HCT116 (cell line): Measurements from ENCODE around the gene SMG9. TPM values are rescaled to one million over a fixed set of nuclear protein-coding genes. Genes with fewer than 3 reads are reported as not detected.
A peak's percentile ranks its signal among the peaks of the same experiment; 100 is the strongest.

Experiments used
- ATAC-seq: fragments of 200-7000 bp; cut with Tn5 transposase; 2 replicates; pipeline ENCODE4 v1.9.1; 2020; ENCODE audit warnings: mild to moderate bottlenecking, moderate library complexity
- BruUV-seq: library from RNA; stranded (reverse); fragments of 400-500 nt; replicated peaks from 2 replicates; lab custom pipeline; 2021; lab: Mats Ljungman, UMichigan
- CTCF ChIA-PET: fragments of 300-600 bp; sonication (Branson Sonifier 250); formaldehyde crosslinking; loops from one replicate; lab custom pipeline; 2021; ENCODE audit warnings: antibody characterized with exemption; lab: Charles Lee
- POLR2A ChIA-PET: fragments of 300-600, 350-600 bp; sonication (Branson Sonifier 250); formaldehyde crosslinking; loops from one replicate; lab custom pipeline; 2021; ENCODE audit warnings: antibody characterized with exemption; lab: Charles Lee
- RAD21 ChIA-PET, 2 experiments: fragments of 300-600 bp; sonication (Branson Sonifier 250); formaldehyde crosslinking; loops; one replicate each; lab custom pipeline; 2023; ENCODE audit warnings: low total read pairs in 2 of 2; ENCODE audit not compliant: uncharacterized antibody in 2 of 2, unreplicated experiment in 2 of 2, low non-redundant PET in 1 of 2; lab: Charles Lee
- DNase-seq: peaks from one replicate; pipeline ENCODE4 v3.0.0-alpha.2; 2010; ENCODE audit warnings: low read depth, low spot score
- H2AFZ ChIP-seq: fragments of 200-600 bp; shearing (Covaris generic), sonication (generic); 2 replicates; pipeline ENCODE4 v1.6.1; 2017; ENCODE audit warnings: low read depth, mixed run types, mixed read lengths, antibody characterized with exemption, low read length; ENCODE audit not compliant: poor library complexity, severe bottlenecking
- H3K27ac ChIP-seq: 2 replicates; pipeline ENCODE4 v1.5.1; 2012; ENCODE audit warnings: low read depth, low read length
- H3K27me3 ChIP-seq: fragments of 200-600 bp; sonication (generic); 2 replicates; pipeline ENCODE4 v1.6.1; 2016; ENCODE audit warnings: mixed run types, low read length, mixed read lengths; ENCODE audit not compliant: insufficient read depth
- H3K36me3 ChIP-seq, 2 experiments: fragments of 200-500 bp in 1 of 2; fragments of 200-600 bp in 1 of 2; sonication (Bioruptor generic) in 1 of 2; sonication (generic) in 1 of 2; 2 replicates each; pipeline versions ENCODE4 v1.5.1 to v1.6.1; 2014 to 2016; ENCODE audit warnings: low read length in 2 of 2, inconsistent platforms in 1 of 2, mixed read lengths in 1 of 2, mixed run types in 1 of 2; ENCODE audit not compliant: insufficient read depth in 2 of 2, control insufficient read depth in 1 of 2
- H3K4me1 ChIP-seq, 2 experiments: fragments of 200-600 bp in 1 of 2; sonication (generic) in 1 of 2; 2 replicates each; pipeline versions ENCODE4 v1.5.1 to v1.6.1; 2012 to 2017; ENCODE audit warnings: low read length in 2 of 2, inconsistent platforms in 1 of 2, mild to moderate bottlenecking in 1 of 2, mixed read lengths in 1 of 2, mixed run types in 1 of 2, moderate library complexity in 1 of 2; ENCODE audit not compliant: insufficient read depth in 2 of 2, control insufficient read depth in 1 of 2
- H3K4me2 ChIP-seq: fragments of 200-600 bp; sonication (generic); 2 replicates; pipeline ENCODE4 v1.6.1; 2017; ENCODE audit warnings: mixed run types, low read length, mixed read lengths
- H3K4me3 ChIP-seq, 2 experiments: fragments of 200-600 bp in 1 of 2; sonication (generic) in 1 of 2; replicated peaks in 1 of 2; 2 replicates each; pipeline ENCODE4 v1.5.1; 2011 to 2016; ENCODE audit warnings: low read length in 2 of 2, control low read depth in 1 of 2, low read depth in 1 of 2, mild to moderate bottlenecking in 1 of 2, mixed read lengths in 1 of 2, mixed run types in 1 of 2
- H3K79me2 ChIP-seq: fragments of 200-600 bp; sonication (generic); 2 replicates; pipeline ENCODE4 v1.6.1; 2017; ENCODE audit warnings: mild to moderate bottlenecking, mixed run types, low read length, moderate library complexity, mixed read lengths; ENCODE audit not compliant: insufficient read depth
- H3K9ac ChIP-seq: fragments of 200-600 bp; sonication (generic); 2 replicates; pipeline ENCODE4 v1.6.1; 2016; ENCODE audit warnings: low read length, mixed read lengths
- H3K9me2 ChIP-seq: fragments of 200-600 bp; sonication (generic), shearing (Covaris generic); 2 replicates; pipeline ENCODE4 v1.6.1; 2017; ENCODE audit warnings: mixed run types, mild to moderate bottlenecking, moderate library complexity; ENCODE audit not compliant: insufficient read depth
- H3K9me3 ChIP-seq, 2 experiments: fragments of 200-500 bp in 1 of 2; fragments of 200-600 bp in 1 of 2; sonication (Bioruptor generic) in 1 of 2; sonication (generic) in 1 of 2; 2 replicates each; pipeline ENCODE4 v1.6.1; 2014 to 2017; ENCODE audit warnings: low read length in 2 of 2, mixed read lengths in 2 of 2, inconsistent platforms in 1 of 2, low read depth in 1 of 2, mild to moderate bottlenecking in 1 of 2, mixed run types in 1 of 2, moderate library complexity in 1 of 2; ENCODE audit not compliant: control insufficient read depth in 1 of 2, insufficient read depth in 1 of 2
- H4K20me1 ChIP-seq: fragments of 200-600 bp; sonication (generic), shearing (Covaris generic); 2 replicates; pipeline ENCODE4 v1.6.1; 2017; ENCODE audit warnings: mixed run types, mild to moderate bottlenecking, moderate library complexity; ENCODE audit not compliant: insufficient read depth
- ATF3 ChIP-seq: IDR thresholded peaks from 2 replicates; pipeline ENCODE4 v1.6.1; 2012
- CBX3 ChIP-seq: IDR thresholded peaks from 2 replicates; pipeline ENCODE4 v1.6.1; 2012; ENCODE audit warnings: low read depth
- CTCF ChIP-seq, 3 experiments: fragments of 200-600 bp in 1 of 3; sonication (generic) in 1 of 3; IDR thresholded peaks in 2 of 3; conservative IDR thresholded peaks in 1 of 3; 2 replicates each; pipeline ENCODE4 v1.5.1; 2012 to 2017; ENCODE audit warnings: low read depth in 2 of 3, low read length in 2 of 3, antibody characterized with exemption in 1 of 3, borderline replicate concordance in 1 of 3, control low read depth in 1 of 3, mild to moderate bottlenecking in 1 of 3, mixed read lengths in 1 of 3, mixed run types in 1 of 3, moderate library complexity in 1 of 3; ENCODE audit not compliant: insufficient read depth in 1 of 3
- EGR1 ChIP-seq: IDR thresholded peaks from 2 replicates; pipeline ENCODE4 v1.6.1; 2012; ENCODE audit warnings: low read depth
- ELF1 ChIP-seq: IDR thresholded peaks from 2 replicates; pipeline ENCODE4 v1.6.1; 2012; ENCODE audit warnings: low read depth, borderline replicate concordance
- FOSL1 ChIP-seq: IDR thresholded peaks from 2 replicates; pipeline ENCODE4 v1.6.1; 2012; ENCODE audit warnings: low read depth
- MAX ChIP-seq: IDR thresholded peaks from 2 replicates; pipeline ENCODE4 v1.6.1; 2012
- POLR2A ChIP-seq: IDR thresholded peaks from 2 replicates; pipeline ENCODE4 v1.7.0; 2011; ENCODE audit warnings: borderline replicate concordance; ENCODE audit not compliant: insufficient read depth, insufficient read length; ENCODE audit errors: extremely low read depth
- RAD21 ChIP-seq: IDR thresholded peaks from 2 replicates; pipeline ENCODE4 v1.6.1; 2012; ENCODE audit warnings: low read depth, mild to moderate bottlenecking
- REST ChIP-seq: IDR thresholded peaks from 2 replicates; pipeline ENCODE4 v1.6.1; 2012; ENCODE audit warnings: low read depth
- SIN3A ChIP-seq: IDR thresholded peaks from 2 replicates; pipeline ENCODE4 v1.6.1; 2012; ENCODE audit warnings: low read depth
- SP1 ChIP-seq: IDR thresholded peaks from 2 replicates; pipeline ENCODE4 v1.6.1; 2012; ENCODE audit warnings: low read depth
- SRF ChIP-seq: IDR thresholded peaks from 2 replicates; pipeline ENCODE4 v1.6.1; 2012; ENCODE audit warnings: low read depth
- YY1 ChIP-seq: IDR thresholded peaks from 2 replicates; pipeline ENCODE4 v1.6.1; 2011; ENCODE audit warnings: low read length, low read depth, moderate library complexity, mild to moderate bottlenecking; ENCODE audit not compliant: insufficient replicate concordance; ENCODE audit errors: extremely low read depth
- intact Hi-C: fragments of 100-400 bp; cut with micrococcal nuclease; formaldehyde crosslinking; loops from 2 replicates; pipeline ENCODE4 v1.10.0; 2022
- total RNA-seq: library from RNA; stranded (reverse); gene quantifications from one replicate; pipeline ENCODE4 v1.2.1, GENCODE V29; 2021; ENCODE audit not compliant: unreplicated experiment
- TF ChIP-seq, protein P1 (sequence below): IDR thresholded peaks from 2 replicates; pipeline ENCODE4 v1.6.1; 2011; ENCODE audit warnings: mild to moderate bottlenecking, low read length, moderate library complexity; ENCODE audit not compliant: insufficient replicate concordance; ENCODE audit errors: extremely low read depth

The SMG9 gene
- total RNA-seq, 1 experiment from 2014 or later: 80.2 TPM

DNA sequence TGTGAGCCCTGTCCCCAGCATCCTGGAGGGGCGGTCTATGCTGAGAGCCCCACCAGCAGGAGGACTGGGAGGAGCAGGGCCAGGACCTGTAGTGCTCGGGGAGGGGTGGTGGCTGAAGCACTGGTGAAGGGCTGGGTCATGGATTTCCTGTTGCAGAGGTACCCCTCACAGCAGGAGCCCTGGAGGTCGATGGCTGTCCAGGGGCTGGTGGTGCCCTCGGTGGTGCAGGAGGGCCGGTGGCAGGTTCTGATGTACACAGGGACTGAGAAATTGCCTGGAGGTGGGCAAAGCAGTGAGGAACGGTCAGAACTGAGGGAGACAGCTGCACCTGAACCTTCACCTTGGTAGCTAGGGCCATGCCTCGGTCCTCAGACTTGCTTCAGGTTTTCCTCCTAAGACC, 42.8 kb upstream of the SMG9 start:
- peaks cover 0 to 11% of the 10 kb centered on the region in 2 experiments; a peak in 1 of 4 replicates for H3K9me3 ChIP-seq
- BruUV-seq: no TSS peak
- H3K36me3 ChIP-seq: peaks cover 0 to 9% of the 10 kb centered on the region in 2 experiments; a peak in 1 of 4 replicates
- H4K20me1 ChIP-seq: no peaks in the 10 kb centered on the region
- H3K4me1 ChIP-seq: peaks cover 18 to 30% of the 10 kb centered on the region in 2 experiments
- H3K27me3 ChIP-seq: no peaks in the 10 kb centered on the region
- POLR2A ChIA-PET: no interaction called here
- CTCF ChIA-PET: no interaction called here
- H3K4me2 ChIP-seq: peak overlapping the region; percentile 100
- ATAC-seq: no peak
- H3K79me2 ChIP-seq: no peaks in the 10 kb centered on the region
- H3K9me2 ChIP-seq: no peaks in the 10 kb centered on the region
- H3K9ac ChIP-seq: no peak overlapping the region
- intact Hi-C loops: no loop called here
- no peak overlapping the region for H2AFZ ChIP-seq
- H3K27ac ChIP-seq: peak overlapping the region; percentile 79; the same call in 1 of the 2 replicates
- H3K4me3 ChIP-seq: peak overlapping the region; percentile 58 to 91
- TF ChIP-seq CBX3 (no peak), RAD21 (no peak), SRF (no peak), ATF3 (no peak), POLR2A (no peak), FOSL1 (no peak), SIN3A (no peak), EGR1 (no peak), REST (no peak), CTCF (IDR thresholded peaks at IDR 0.05 in 2 of 3, conservative IDR thresholded peaks at IDR 0.05 in 1 of 3; ENCODE audit: borderline replicate concordance in 1 of 3, insufficient read depth in 1 of 3, low read depth in 2 of 3, low read length in 2 of 3) (no peak), SP1 (no peak), MAX (no peak), YY1 (no peak), ELF1 (no peak)
- TF ChIP-seq, protein P1, sequence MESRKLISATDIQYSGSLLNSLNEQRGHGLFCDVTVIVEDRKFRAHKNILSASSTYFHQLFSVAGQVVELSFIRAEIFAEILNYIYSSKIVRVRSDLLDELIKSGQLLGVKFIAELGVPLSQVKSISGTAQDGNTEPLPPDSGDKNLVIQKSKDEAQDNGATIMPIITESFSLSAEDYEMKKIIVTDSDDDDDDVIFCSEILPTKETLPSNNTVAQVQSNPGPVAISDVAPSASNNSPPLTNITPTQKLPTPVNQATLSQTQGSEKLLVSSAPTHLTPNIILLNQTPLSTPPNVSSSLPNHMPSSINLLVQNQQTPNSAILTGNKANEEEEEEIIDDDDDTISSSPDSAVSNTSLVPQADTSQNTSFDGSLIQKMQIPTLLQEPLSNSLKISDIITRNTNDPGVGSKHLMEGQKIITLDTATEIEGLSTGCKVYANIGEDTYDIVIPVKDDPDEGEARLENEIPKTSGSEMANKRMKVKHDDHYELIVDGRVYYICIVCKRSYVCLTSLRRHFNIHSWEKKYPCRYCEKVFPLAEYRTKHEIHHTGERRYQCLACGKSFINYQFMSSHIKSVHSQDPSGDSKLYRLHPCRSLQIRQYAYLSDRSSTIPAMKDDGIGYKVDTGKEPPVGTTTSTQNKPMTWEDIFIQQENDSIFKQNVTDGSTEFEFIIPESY: no peak
- TF ChIP-seq, all 23 proteins: peak for 0
- no peak for DNase-seq
- RAD21 ChIA-PET: no interaction called here
